Neural crest cell (in vitro differentiated cells): ENCODE results near the gene ZSWIM7. TPM values are rescaled to one million over a fixed set of nuclear protein-coding genes. Genes with fewer than 3 reads are reported as not detected.
A peak's percentile ranks its signal among the peaks of the same experiment; 100 is the strongest.

Source experiments
- DNase-seq: peaks from one replicate; pipeline ENCODE4 v3.0.0; 2021; ENCODE audit warnings: low read depth, mixed read lengths, low spot score
- H3K27ac Mint-ChIP-seq: one replicate; pipeline ENCODE4 v1.8.0; 2021; ENCODE audit warnings: mild to moderate bottlenecking, mixed read lengths; ENCODE audit not compliant: unreplicated experiment
- H3K27me3 Mint-ChIP-seq: 2 replicates; pipeline ENCODE4 v1.8.0; 2021; ENCODE audit warnings: low read depth, mild to moderate bottlenecking, mixed read lengths
- H3K36me3 Mint-ChIP-seq: 2 replicates; pipeline ENCODE4 v1.8.0; 2021; ENCODE audit warnings: low read depth, mild to moderate bottlenecking, mixed read lengths
- H3K4me1 Mint-ChIP-seq: 2 replicates; pipeline ENCODE4 v1.8.0; 2021; ENCODE audit warnings: mixed read lengths
- H3K4me3 Mint-ChIP-seq: one replicate; pipeline ENCODE4 v1.8.0; 2021; ENCODE audit warnings: mild to moderate bottlenecking, mixed read lengths
- H3K9me3 Mint-ChIP-seq: 2 replicates; pipeline ENCODE4 v1.8.0; 2021; ENCODE audit warnings: mixed read lengths
- total RNA-seq: library from RNA; stranded (reverse); gene quantifications from 2 replicates; pipeline ENCODE4 v1.2.1, GENCODE V29; 2021
- TF ChIP-seq, protein P1 (sequence below): fragments of 200-600 bp; sonication (generic); conservative IDR thresholded peaks from 2 replicates; pipeline ENCODE4 v1.5.0; 2021; ENCODE audit warnings: antibody characterized with exemption, mild to moderate bottlenecking

ZSWIM7 gene
- total RNA-seq, 1 donor from 2014 or later: 39.0 TPM

DNA sequence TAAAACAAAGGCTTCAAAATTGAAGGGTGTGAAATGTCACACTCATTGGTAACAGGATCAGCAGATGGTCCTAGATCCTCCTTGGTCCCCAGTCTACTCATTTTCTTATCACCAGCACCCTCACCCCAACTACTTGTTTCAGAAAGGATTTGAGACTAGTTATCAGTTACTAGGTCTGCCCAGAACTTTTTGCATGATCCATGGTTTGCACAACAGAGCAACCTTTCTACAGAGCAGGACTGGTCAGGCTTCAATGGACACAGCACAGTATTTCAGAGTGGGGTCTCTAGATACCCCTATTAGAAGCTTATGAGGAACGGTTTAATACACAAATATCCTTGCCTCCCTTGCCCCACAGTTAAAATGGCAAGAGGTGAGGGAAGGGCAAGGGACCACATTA lies 25.7 kb upstream of the ZSWIM7 start:
- TF ChIP-seq, protein P1, sequence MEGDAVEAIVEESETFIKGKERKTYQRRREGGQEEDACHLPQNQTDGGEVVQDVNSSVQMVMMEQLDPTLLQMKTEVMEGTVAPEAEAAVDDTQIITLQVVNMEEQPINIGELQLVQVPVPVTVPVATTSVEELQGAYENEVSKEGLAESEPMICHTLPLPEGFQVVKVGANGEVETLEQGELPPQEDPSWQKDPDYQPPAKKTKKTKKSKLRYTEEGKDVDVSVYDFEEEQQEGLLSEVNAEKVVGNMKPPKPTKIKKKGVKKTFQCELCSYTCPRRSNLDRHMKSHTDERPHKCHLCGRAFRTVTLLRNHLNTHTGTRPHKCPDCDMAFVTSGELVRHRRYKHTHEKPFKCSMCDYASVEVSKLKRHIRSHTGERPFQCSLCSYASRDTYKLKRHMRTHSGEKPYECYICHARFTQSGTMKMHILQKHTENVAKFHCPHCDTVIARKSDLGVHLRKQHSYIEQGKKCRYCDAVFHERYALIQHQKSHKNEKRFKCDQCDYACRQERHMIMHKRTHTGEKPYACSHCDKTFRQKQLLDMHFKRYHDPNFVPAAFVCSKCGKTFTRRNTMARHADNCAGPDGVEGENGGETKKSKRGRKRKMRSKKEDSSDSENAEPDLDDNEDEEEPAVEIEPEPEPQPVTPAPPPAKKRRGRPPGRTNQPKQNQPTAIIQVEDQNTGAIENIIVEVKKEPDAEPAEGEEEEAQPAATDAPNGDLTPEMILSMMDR: no peak
- Mint-ChIP-seq H3K9me3 (no peaks in the 10 kb centered on the region), H3K4me3 (no peak overlapping the region), H3K36me3 (peaks cover 26% of the 10 kb centered on the region), H3K27ac (no peak overlapping the region), H3K27me3 (no peaks in the 10 kb centered on the region), H3K4me1 (no peaks in the 10 kb centered on the region)
- no peak for DNase-seq

DNA sequence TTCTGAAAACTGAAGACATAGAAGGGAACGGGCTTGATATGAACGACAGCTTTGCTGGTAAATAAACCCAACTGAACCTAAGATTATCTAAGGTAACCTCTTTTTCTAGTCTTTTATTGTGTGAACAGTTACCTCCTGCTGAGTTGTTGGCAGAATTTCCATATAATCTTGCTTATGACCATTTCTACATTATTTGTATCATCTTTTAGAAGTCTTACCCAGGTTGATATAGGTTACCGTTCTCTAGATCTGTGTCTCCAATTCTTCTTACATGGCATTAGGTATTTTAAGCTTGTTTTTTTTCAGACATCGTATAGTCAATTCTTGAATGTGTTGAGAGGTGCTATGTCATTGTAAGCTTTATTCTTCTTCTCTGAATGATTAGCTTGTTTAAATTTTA lies 24.4 kb upstream of the ZSWIM7 start:
- Mint-ChIP-seq H3K36me3 (peaks cover 29% of the 10 kb centered on the region), H3K4me1 (no peaks in the 10 kb centered on the region), H3K27ac (no peak overlapping the region), H3K9me3 (no peaks in the 10 kb centered on the region), H3K27me3 (no peaks in the 10 kb centered on the region), H3K4me3 (no peak overlapping the region)
- no peak for DNase-seq
- TF ChIP-seq, protein P1: no peak

DNA sequence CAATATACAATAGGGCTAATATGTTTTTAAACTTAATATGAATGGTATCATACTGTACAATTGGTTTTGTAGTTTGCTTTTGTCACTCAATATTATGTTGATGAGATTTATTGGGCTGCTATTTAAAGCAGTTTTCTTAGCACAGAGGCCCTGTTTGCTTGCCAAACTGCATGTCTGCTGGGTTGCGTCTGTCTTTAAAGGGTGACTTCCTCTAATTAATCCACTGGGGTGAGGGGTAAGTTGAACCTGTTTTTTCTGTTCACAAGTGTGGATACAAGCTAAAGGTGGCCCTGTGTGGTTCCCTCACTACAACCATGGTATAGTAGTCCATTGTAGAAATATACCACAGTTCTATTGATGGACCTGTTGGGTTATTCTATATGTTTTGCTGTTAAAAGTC lies 19.8 kb upstream of the ZSWIM7 start:
- H3K4me1 Mint-ChIP-seq: no peaks in the 10 kb centered on the region
- TF ChIP-seq, protein P1: no peak
- no peak overlapping the region for H3K27ac Mint-ChIP-seq
- peaks cover 21% of the 10 kb centered on the region for H3K36me3 Mint-ChIP-seq
- no peaks in the 10 kb centered on the region for H3K9me3 Mint-ChIP-seq
- DNase-seq: no peak
- no peak overlapping the region for H3K4me3 Mint-ChIP-seq
- H3K27me3 Mint-ChIP-seq: no peaks in the 10 kb centered on the region

DNA sequence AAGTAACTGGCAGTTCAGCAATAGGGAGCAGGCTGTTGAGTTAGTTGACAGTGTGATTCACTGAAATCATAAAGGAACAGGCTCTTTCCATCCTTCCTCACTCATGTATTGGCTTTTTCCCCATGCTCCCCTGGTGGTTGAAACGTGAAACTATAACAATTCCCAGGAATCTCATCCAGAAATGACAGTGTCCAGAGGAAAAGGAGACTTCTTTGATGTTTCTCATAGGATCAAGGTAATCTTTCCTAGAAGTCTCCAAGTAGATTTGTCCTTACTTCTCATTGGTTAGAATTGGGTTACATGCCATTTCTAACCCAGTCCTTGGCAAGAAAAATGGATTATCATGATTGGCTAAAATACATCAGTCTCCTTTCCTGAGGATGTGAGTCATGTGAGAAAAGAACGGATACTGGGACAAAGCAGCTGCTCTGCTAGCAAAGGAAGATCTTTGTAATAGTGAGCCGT lies 14.5 kb upstream of the ZSWIM7 start:
- H3K4me1 Mint-ChIP-seq: peaks cover 5% of the 10 kb centered on the region
- H3K36me3 Mint-ChIP-seq: peaks cover 13% of the 10 kb centered on the region
- DNase-seq: peak; percentile 13
- TF ChIP-seq, protein P1: peak; percentile 60
- H3K9me3 Mint-ChIP-seq: no peaks in the 10 kb centered on the region
- no peaks in the 10 kb centered on the region for H3K27me3 Mint-ChIP-seq
- no peak overlapping the region for H3K4me3 Mint-ChIP-seq
- H3K27ac Mint-ChIP-seq: no peak overlapping the region

DNA sequence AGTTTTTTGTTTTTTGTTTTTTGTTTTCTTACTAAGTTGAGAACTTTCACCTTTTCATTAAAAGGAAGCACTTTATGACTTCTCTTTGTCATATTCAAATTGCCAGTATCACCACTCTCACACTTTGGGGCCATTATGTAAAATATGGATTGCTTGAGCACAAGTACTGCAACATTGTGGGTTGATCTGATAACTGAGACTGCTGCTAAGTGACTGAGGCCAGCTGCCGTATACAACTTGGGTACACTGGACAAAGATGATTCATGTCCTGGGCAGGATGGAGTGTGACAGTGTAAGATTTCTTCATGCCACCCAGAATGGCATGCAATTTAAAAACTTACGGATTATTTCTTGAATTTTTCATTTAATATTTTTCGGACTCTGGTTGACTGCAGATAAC lies 7.9 kb upstream of the ZSWIM7 start:
- no peaks in the 10 kb centered on the region for H3K9me3 Mint-ChIP-seq
- no peak for DNase-seq
- H3K4me1 Mint-ChIP-seq: no peaks in the 10 kb centered on the region
- no peak overlapping the region for H3K27ac Mint-ChIP-seq
- H3K27me3 Mint-ChIP-seq: no peaks in the 10 kb centered on the region
- peaks cover 40% of the 10 kb centered on the region for H3K36me3 Mint-ChIP-seq
- H3K4me3 Mint-ChIP-seq: no peak overlapping the region
- TF ChIP-seq, protein P1: no peak

DNA sequence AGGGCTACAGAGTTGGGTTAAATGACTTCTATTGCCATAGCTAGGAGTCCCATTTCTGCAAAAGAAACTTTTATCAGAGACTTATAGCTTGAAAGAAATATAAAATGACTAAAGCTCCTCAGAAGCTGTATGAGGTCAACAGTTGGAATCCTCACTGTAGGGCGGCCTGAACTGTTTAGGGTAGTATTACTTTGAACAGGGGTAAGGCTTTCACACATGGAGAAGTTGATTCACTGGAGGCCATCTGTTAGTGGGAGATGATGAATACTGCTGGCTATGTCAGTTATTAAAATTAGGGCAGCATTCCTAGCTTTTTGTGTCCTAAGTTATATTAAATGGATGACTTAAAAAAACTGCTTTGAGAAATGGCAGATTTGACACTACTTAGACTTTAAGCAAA lies 6.1 kb upstream of the ZSWIM7 start:
- DNase-seq: no peak
- TF ChIP-seq, protein P1: no peak
- Mint-ChIP-seq H3K36me3 (peaks cover 58% of the 10 kb centered on the region), H3K9me3 (peaks cover 6% of the 10 kb centered on the region), H3K27me3 (no peaks in the 10 kb centered on the region), H3K4me1 (peaks cover 14% of the 10 kb centered on the region), H3K4me3 (no peak overlapping the region), H3K27ac (no peak overlapping the region)
